Keratinocyte (primary cell): Measurements from ENCODE around the gene SOX14.

Source experiments
- EZH2 ChIP-seq: IDR thresholded peaks from one replicate; pipeline ENCODE4 v1.6.1; 2012; ENCODE audit warnings: inconsistent platforms, mild to moderate bottlenecking, low read length, moderate library complexity
- TF ChIP-seq, protein P1 (sequence below), 3 experiments: IDR thresholded peaks in 1 of 3; conservative IDR thresholded peaks in 1 of 3; optimal IDR thresholded peaks in 1 of 3; 2 replicates in 2 of 3; 3 replicates in 1 of 3; pipeline versions ENCODE3 to v1.5.1; 2011; ENCODE audit warnings: low read length in 3 of 3, mild to moderate bottlenecking in 3 of 3, moderate library complexity in 2 of 3, control low read depth in 1 of 3, inconsistent platforms in 1 of 3; ENCODE audit not compliant: insufficient read depth in 2 of 3; ENCODE audit errors: extremely low read depth in 1 of 3

DNA sequence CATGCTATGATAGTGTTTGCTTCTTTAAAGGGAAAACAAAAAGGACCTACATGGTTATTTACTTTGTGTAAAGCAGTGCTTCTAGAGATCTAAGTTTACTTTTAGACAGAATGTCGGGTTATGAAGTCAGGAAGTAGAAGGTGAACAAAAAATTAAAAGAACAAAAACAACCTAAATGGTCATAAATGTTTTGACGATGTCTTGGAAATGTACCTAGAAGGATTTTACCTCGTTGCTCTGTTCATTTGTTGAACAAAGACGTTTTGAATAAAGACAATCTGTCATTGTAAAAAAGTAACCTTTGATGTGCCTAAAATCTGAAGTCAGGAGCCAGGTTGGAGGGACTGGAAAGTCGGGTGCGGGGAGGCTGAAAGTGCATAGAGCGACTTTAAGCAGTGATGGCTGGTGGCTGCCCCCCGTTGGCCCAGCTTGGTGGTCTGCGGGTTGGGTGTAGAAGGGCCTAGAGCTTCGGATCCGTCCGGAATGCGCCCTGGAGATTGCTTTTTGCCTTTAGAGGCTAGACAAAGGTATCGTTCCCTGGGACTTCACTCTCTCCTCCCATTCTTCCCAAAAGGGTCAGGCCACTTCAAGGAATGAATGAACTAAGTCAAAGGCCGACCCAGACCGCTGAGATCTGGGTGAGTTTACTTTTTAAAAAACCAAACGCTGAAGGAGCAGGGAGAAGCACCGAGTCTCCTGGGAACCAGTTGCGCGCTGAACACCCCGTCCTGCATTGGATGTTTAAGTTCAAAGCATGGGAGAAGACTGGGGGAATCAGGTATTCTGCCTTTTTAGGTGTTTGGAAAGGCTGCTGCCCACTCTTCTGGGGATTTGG lies 2.1 kb downstream of the SOX14 start:
- TF ChIP-seq, protein P1, sequence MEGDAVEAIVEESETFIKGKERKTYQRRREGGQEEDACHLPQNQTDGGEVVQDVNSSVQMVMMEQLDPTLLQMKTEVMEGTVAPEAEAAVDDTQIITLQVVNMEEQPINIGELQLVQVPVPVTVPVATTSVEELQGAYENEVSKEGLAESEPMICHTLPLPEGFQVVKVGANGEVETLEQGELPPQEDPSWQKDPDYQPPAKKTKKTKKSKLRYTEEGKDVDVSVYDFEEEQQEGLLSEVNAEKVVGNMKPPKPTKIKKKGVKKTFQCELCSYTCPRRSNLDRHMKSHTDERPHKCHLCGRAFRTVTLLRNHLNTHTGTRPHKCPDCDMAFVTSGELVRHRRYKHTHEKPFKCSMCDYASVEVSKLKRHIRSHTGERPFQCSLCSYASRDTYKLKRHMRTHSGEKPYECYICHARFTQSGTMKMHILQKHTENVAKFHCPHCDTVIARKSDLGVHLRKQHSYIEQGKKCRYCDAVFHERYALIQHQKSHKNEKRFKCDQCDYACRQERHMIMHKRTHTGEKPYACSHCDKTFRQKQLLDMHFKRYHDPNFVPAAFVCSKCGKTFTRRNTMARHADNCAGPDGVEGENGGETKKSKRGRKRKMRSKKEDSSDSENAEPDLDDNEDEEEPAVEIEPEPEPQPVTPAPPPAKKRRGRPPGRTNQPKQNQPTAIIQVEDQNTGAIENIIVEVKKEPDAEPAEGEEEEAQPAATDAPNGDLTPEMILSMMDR (optimal IDR thresholded peaks at IDR 0.05 in 1 of 3, IDR thresholded peaks at IDR 0.05 in 1 of 3, conservative IDR thresholded peaks at IDR 0.05 in 1 of 3; ENCODE audit: extremely low read depth in 1 of 3, insufficient read depth in 2 of 3, low read length in 3 of 3), result no peak
- peak; percentile 73 for TF ChIP-seq EZH2
